GM19238 (cell line): ENCODE measurements around the gene WDR91.

Experiments
- DNase-seq: peaks from one replicate; pipeline ENCODE4 v3.0.0; 2011; ENCODE audit warnings: low spot score; ENCODE audit not compliant: insufficient read length

The WDR91 gene

GRCh38 chr7:135161669-135162068 lies 49.7 kb downstream of the WDR91 start:
- no peak for DNase-seq

GRCh38 chr7:135160858-135161653 lies 50.3 kb downstream of the WDR91 start:
- no peak for DNase-seq

GRCh38 chr7:135160098-135160857 lies 51.0 kb downstream of the WDR91 start:
- no peak for DNase-seq

- DNase-seq = no peak
Measured at GRCh38 chr7:135159359-135160085, 51.8 kb downstream of the WDR91 start.

- no peak for DNase-seq
Measured at GRCh38 chr7:135158874-135159273, 52.5 kb downstream of the WDR91 start.

- DNase-seq = no peak
Measured at GRCh38 chr7:135158141-135158655, 53.1 kb downstream of the WDR91 start.

GRCh38 chr7:135156290-135156689 lies 55.0 kb downstream of the WDR91 start:
- no peak for DNase-seq

GRCh38 chr7:135154734-135155133 lies 56.6 kb downstream of the WDR91 start:
- no peak for DNase-seq

GRCh38 chr7:135152442-135152841 lies 58.9 kb downstream of the WDR91 start:
- DNase-seq = no peak

- no peak for DNase-seq
Measured at GRCh38 chr7:135151533-135151932, 59.8 kb downstream of the WDR91 start.

GRCh38 chr7:135151132-135151531 lies 60.2 kb downstream of the WDR91 start:
- no peak for DNase-seq

GRCh38 chr7:135150072-135150782 lies 61.1 kb downstream of the WDR91 start:
- no peak for DNase-seq

- no peak for DNase-seq
Measured at GRCh38 chr7:135147899-135148721, 63.2 kb downstream of the WDR91 start, which contains the start of gene TMEM140. Gene TMEM140, plus strand, starts transcription at chr7:135148072. Its CDS starts 16,370 bp downstream, at chr7:135164442.

- no peak for DNase-seq
Measured at GRCh38 chr7:135147341-135147898, 63.9 kb downstream of the WDR91 start.

GRCh38 chr7:135143885-135144668 lies 67.2 kb downstream of the WDR91 start:
- DNase-seq = no peak
